Prostate gland (tissue), 2 donors: Measurements from ENCODE around the gene NPAS1.

ENCODE experiments used
- POLR2A ChIP-seq: fragments of 450-650 bp; IDR thresholded peaks from one replicate; pipeline ENCODE4 v1.6.1; 2016; ENCODE audit warnings: antibody characterized with exemption, mild to moderate bottlenecking
- TF ChIP-seq, protein P1 (sequence below), 4 experiments: fragments of 200-600 bp in 2 of 4; fragments of 450-650 bp in 2 of 4; sonication (generic) in 2 of 4; IDR thresholded peaks; 1 replicate in 3 of 4; 2 replicates in 1 of 4; pipeline ENCODE4 v1.5.1; 2016 to 2019; ENCODE audit warnings: antibody characterized with exemption in 4 of 4, mild to moderate bottlenecking in 2 of 4, moderate library complexity in 2 of 4

GRCh38 chr19:47020992-47021496 lies 1.4 kb downstream of the NPAS1 start:
- TF ChIP-seq POLR2A = no peak
- TF ChIP-seq, protein P1, sequence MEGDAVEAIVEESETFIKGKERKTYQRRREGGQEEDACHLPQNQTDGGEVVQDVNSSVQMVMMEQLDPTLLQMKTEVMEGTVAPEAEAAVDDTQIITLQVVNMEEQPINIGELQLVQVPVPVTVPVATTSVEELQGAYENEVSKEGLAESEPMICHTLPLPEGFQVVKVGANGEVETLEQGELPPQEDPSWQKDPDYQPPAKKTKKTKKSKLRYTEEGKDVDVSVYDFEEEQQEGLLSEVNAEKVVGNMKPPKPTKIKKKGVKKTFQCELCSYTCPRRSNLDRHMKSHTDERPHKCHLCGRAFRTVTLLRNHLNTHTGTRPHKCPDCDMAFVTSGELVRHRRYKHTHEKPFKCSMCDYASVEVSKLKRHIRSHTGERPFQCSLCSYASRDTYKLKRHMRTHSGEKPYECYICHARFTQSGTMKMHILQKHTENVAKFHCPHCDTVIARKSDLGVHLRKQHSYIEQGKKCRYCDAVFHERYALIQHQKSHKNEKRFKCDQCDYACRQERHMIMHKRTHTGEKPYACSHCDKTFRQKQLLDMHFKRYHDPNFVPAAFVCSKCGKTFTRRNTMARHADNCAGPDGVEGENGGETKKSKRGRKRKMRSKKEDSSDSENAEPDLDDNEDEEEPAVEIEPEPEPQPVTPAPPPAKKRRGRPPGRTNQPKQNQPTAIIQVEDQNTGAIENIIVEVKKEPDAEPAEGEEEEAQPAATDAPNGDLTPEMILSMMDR (IDR thresholded peaks at IDR 0.05) = no peak
